GM23338 (cell line): ENCODE measurements around the gene BEND2. TPM values are rescaled to one million over a fixed set of nuclear protein-coding genes. Genes with fewer than 3 reads are reported as not detected.

ENCODE experiments used
- ATAC-seq: fragments of 200-7000 bp; cut with Tn5 transposase; 3 replicates; pipeline ENCODE4 v1.9.1; 2020
- DNase-seq: peaks from one replicate; pipeline ENCODE4 v3.0.0-alpha.2; 2015; ENCODE audit warnings: low spot score
- H2AFZ ChIP-seq: fragments of 200-600 bp; sonication (generic); 2 replicates; pipeline ENCODE4 v1.8.0; 2016; ENCODE audit warnings: antibody characterized with exemption, mild to moderate bottlenecking, moderate library complexity
- H3F3A ChIP-seq: fragments of 200-600 bp; sonication (generic); replicated peaks from 2 replicates; pipeline ENCODE4 v1.8.0; 2017; ENCODE audit warnings: antibody characterized with exemption, mixed run types, low read depth
- H3K27ac ChIP-seq: fragments of 200-600 bp; sonication (generic); 2 replicates; pipeline ENCODE4 v1.6.1; 2016; ENCODE audit warnings: low read depth
- H3K27me3 ChIP-seq: fragments of 200-600 bp; sonication (generic); 2 replicates; pipeline ENCODE4 v1.8.0; 2016; ENCODE audit warnings: mild to moderate bottlenecking, mixed run types, moderate library complexity; ENCODE audit not compliant: insufficient read depth
- H3K36me3 ChIP-seq: fragments of 200-600 bp; sonication (generic); 2 replicates; pipeline ENCODE4 v1.8.0; 2016; ENCODE audit warnings: mild to moderate bottlenecking; ENCODE audit not compliant: insufficient read depth
- H3K4me1 ChIP-seq: fragments of 200-600 bp; sonication (generic); 2 replicates; pipeline ENCODE4 v1.8.0; 2016; ENCODE audit warnings: mild to moderate bottlenecking, moderate library complexity; ENCODE audit not compliant: insufficient read depth
- H3K4me2 ChIP-seq: fragments of 200-600 bp; sonication (generic); 2 replicates; pipeline ENCODE4 v1.7.1; 2017; ENCODE audit warnings: mixed run types
- H3K4me3 ChIP-seq: fragments of 200-600 bp; sonication (generic); 2 replicates; pipeline ENCODE4 v1.6.1; 2016; ENCODE audit warnings: mixed run types
- H3K79me2 ChIP-seq: fragments of 200-600 bp; sonication (generic); replicated peaks from 2 replicates; pipeline ENCODE4 v1.8.0; 2017; ENCODE audit warnings: mild to moderate bottlenecking; ENCODE audit not compliant: insufficient read depth
- H3K9me2 ChIP-seq: fragments of 200-600 bp; sonication (generic); 2 replicates; pipeline ENCODE4 v1.8.0; 2017; ENCODE audit not compliant: insufficient read depth
- H4K20me1 ChIP-seq: fragments of 200-600 bp; sonication (generic); replicated peaks from 2 replicates; pipeline ENCODE4 v1.8.0; 2017; ENCODE audit warnings: mild to moderate bottlenecking; ENCODE audit not compliant: insufficient read depth
- H3K27ac Mint-ChIP-seq: 2 replicates; pipeline ENCODE4 v1.8.0; 2020; ENCODE audit warnings: inconsistent platforms, mild to moderate bottlenecking, moderate library complexity, mixed read lengths
- H3K27me3 Mint-ChIP-seq: 3 replicates; pipeline ENCODE4 v1.8.0; 2022; ENCODE audit warnings: low read depth, mild to moderate bottlenecking, moderate library complexity, mixed read lengths, inconsistent platforms; ENCODE audit not compliant: insufficient read depth, poor library complexity
- H3K36me3 Mint-ChIP-seq: 3 replicates; pipeline ENCODE4 v1.8.0; 2021; ENCODE audit warnings: low read depth, mild to moderate bottlenecking, inconsistent platforms, moderate library complexity, mixed read lengths
- H3K4me1 Mint-ChIP-seq: 3 replicates; pipeline ENCODE4 v1.8.0; 2020; ENCODE audit warnings: mild to moderate bottlenecking, inconsistent platforms, mixed read lengths
- H3K4me3 Mint-ChIP-seq: 3 replicates; pipeline ENCODE4 v1.8.0; 2021; ENCODE audit warnings: moderate library complexity, mild to moderate bottlenecking, inconsistent platforms, mixed read lengths
- H3K9me3 Mint-ChIP-seq: 3 replicates; pipeline ENCODE4 v1.8.0; 2020; ENCODE audit warnings: moderate library complexity, mild to moderate bottlenecking, inconsistent platforms, mixed read lengths
- CREB1 ChIP-seq: fragments of 250-450 bp; sonication (Bioruptor Pico); IDR thresholded peaks from 2 replicates; pipeline ENCODE4 v1.5.0; 2020; ENCODE audit warnings: low read depth, mild to moderate bottlenecking, moderate library complexity
- ETS1 ChIP-seq: IDR thresholded peaks from 2 replicates; pipeline ENCODE4 v1.6.1; 2016; ENCODE audit warnings: antibody characterized with exemption
- EZH2phosphoT487 ChIP-seq: fragments of 200-600 bp; sonication (generic); IDR thresholded peaks from one replicate; pipeline ENCODE4 v1.8.1; 2018; ENCODE audit warnings: antibody characterized with exemption; ENCODE audit not compliant: unreplicated experiment
- JUNB ChIP-seq: IDR thresholded peaks from one replicate; pipeline ENCODE4 v1.6.1; 2016; ENCODE audit warnings: antibody characterized with exemption; ENCODE audit not compliant: unreplicated experiment
- NANOG ChIP-seq: IDR thresholded peaks from 2 replicates; pipeline ENCODE4 v1.6.1; 2016; ENCODE audit warnings: antibody characterized with exemption, borderline replicate concordance
- POLR2AphosphoS5 ChIP-seq: IDR thresholded peaks from 2 replicates; pipeline ENCODE4 v1.6.1; 2016; ENCODE audit warnings: antibody characterized with exemption, low read depth
- REST ChIP-seq: IDR thresholded peaks from one replicate; pipeline ENCODE4 v1.6.1; 2018; ENCODE audit warnings: antibody characterized with exemption; ENCODE audit not compliant: unreplicated experiment
- STAT1 ChIP-seq: IDR thresholded peaks from one replicate; pipeline ENCODE4 v1.6.1; 2016; ENCODE audit warnings: antibody characterized with exemption; ENCODE audit not compliant: unreplicated experiment
- ZNF114 ChIP-seq: fragments of 250-450 bp; sonication (Bioruptor Pico); IDR thresholded peaks from 2 replicates; pipeline ENCODE4 v1.5.0; 2020; ENCODE audit warnings: mild to moderate bottlenecking, moderate library complexity
- ZNF331 ChIP-seq: fragments of 250-450 bp; sonication (Bioruptor Pico); IDR thresholded peaks from 2 replicates; pipeline ENCODE4 v1.5.0; 2020; ENCODE audit warnings: low read depth, mild to moderate bottlenecking, moderate library complexity
- polyA plus RNA-seq: library from polyadenylated mRNA; unstranded; fragments of >200 nt; fragmentation: Nextera tagmentation; extraction: Ambion mirVana; gene quantifications from 2 replicates; pipeline ENCODE4 v1.2.1, GENCODE V29; 2016
- total RNA-seq: library from RNA; depleted of rRNA; stranded (reverse); fragments of >200 nt; shearing (Covaris generic); gene quantifications from 2 replicates; pipeline ENCODE4 v1.2.3, GENCODE V29; 2014
- TF ChIP-seq, protein P1 (sequence below): fragments of 250-450 bp; sonication (Bioruptor Pico); IDR thresholded peaks from 2 replicates; pipeline ENCODE4 v1.5.0; 2020; ENCODE audit warnings: mild to moderate bottlenecking, moderate library complexity
- TF ChIP-seq, protein P2 (sequence below), 2 experiments: fragments of 200-600 bp in 1 of 2; sonication (generic) in 1 of 2; conservative IDR thresholded peaks; 2 replicates each; pipeline versions ENCODE4 v1.5.1 to v1.6.1; 2016 to 2017; ENCODE audit warnings: antibody characterized with exemption in 2 of 2, low read depth in 2 of 2, mild to moderate bottlenecking in 2 of 2, moderate library complexity in 1 of 2

The BEND2 gene
- total and polyA plus RNA-seq, 2 experiments from 2014 or later, result not detected

DNA sequence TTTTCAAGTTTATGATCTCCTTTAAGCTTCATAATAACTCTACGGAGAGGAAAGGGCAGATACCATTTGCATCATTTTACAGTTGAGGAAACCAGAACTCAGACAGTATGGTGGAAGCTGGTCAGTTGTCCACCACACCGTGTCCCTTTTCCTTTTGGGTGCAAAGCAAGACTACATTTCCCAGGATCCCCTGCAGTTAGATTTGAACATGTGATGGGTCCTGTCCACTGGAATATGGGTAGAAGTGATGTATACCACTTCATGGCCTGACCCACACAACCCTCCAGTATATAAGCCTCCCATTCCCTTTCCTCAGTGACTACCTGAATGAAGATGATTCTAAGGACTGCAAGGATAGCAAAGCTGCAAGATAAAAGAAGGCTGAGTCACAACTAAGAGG is 74.7 kb downstream of the BEND2 start (continued):
- TF ChIP-seq, protein P1, sequence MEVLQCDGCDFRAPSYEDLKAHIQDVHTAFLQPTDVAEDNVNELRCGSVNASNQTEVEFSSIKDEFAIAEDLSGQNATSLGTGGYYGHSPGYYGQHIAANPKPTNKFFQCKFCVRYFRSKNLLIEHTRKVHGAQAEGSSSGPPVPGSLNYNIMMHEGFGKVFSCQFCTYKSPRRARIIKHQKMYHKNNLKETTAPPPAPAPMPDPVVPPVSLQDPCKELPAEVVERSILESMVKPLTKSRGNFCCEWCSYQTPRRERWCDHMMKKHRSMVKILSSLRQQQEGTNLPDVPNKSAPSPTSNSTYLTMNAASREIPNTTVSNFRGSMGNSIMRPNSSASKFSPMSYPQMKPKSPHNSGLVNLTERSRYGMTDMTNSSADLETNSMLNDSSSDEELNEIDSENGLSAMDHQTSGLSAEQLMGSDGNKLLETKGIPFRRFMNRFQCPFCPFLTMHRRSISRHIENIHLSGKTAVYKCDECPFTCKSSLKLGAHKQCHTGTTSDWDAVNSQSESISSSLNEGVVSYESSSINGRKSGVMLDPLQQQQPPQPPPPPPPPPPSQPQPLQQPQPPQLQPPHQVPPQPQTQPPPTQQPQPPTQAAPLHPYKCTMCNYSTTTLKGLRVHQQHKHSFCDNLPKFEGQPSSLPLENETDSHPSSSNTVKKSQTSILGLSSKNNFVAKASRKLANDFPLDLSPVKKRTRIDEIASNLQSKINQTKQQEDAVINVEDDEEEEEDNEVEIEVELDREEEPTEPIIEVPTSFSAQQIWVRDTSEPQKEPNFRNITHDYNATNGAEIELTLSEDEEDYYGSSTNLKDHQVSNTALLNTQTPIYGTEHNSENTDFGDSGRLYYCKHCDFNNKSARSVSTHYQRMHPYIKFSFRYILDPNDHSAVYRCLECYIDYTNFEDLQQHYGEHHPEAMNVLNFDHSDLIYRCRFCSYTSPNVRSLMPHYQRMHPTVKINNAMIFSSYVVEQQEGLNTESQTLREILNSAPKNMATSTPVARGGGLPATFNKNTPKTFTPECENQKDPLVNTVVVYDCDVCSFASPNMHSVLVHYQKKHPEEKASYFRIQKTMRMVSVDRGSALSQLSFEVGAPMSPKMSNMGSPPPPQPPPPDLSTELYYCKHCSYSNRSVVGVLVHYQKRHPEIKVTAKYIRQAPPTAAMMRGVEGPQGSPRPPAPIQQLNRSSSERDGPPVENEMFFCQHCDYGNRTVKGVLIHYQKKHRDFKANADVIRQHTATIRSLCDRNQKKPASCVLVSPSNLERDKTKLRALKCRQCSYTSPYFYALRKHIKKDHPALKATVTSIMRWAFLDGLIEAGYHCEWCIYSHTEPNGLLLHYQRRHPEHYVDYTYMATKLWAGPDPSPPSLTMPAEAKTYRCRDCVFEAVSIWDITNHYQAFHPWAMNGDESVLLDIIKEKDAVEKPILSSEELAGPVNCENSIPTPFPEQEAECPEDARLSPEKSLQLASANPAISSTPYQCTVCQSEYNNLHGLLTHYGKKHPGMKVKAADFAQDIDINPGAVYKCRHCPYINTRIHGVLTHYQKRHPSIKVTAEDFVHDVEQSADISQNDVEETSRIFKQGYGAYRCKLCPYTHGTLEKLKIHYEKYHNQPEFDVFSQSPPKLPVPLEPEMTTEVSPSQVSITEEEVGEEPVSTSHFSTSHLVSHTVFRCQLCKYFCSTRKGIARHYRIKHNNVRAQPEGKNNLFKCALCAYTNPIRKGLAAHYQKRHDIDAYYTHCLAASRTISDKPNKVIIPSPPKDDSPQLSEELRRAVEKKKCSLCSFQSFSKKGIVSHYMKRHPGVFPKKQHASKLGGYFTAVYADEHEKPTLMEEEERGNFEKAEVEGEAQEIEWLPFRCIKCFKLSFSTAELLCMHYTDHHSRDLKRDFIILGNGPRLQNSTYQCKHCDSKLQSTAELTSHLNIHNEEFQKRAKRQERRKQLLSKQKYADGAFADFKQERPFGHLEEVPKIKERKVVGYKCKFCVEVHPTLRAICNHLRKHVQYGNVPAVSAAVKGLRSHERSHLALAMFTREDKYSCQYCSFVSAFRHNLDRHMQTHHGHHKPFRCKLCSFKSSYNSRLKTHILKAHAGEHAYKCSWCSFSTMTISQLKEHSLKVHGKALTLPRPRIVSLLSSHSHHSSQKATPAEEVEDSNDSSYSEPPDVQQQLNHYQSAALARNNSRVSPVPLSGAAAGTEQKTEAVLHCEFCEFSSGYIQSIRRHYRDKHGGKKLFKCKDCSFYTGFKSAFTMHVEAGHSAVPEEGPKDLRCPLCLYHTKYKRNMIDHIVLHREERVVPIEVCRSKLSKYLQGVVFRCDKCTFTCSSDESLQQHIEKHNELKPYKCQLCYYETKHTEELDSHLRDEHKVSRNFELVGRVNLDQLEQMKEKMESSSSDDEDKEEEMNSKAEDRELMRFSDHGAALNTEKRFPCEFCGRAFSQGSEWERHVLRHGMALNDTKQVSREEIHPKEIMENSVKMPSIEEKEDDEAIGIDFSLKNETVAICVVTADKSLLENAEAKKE (CRISPR knock-in tag), result no peak
- no peak for TF ChIP-seq CREB1 (CRISPR knock-in tag)
- TF ChIP-seq, protein P2, sequence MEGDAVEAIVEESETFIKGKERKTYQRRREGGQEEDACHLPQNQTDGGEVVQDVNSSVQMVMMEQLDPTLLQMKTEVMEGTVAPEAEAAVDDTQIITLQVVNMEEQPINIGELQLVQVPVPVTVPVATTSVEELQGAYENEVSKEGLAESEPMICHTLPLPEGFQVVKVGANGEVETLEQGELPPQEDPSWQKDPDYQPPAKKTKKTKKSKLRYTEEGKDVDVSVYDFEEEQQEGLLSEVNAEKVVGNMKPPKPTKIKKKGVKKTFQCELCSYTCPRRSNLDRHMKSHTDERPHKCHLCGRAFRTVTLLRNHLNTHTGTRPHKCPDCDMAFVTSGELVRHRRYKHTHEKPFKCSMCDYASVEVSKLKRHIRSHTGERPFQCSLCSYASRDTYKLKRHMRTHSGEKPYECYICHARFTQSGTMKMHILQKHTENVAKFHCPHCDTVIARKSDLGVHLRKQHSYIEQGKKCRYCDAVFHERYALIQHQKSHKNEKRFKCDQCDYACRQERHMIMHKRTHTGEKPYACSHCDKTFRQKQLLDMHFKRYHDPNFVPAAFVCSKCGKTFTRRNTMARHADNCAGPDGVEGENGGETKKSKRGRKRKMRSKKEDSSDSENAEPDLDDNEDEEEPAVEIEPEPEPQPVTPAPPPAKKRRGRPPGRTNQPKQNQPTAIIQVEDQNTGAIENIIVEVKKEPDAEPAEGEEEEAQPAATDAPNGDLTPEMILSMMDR (conservative IDR thresholded peaks at IDR 0.05; ENCODE audit: low read depth in 2 of 2), result no peak

- H3K27me3 ChIP-seq, result no peaks in the 10 kb centered on the region
- H3F3A ChIP-seq, result no peaks in the 10 kb centered on the region
- H3K27ac Mint-ChIP-seq, result no peak overlapping the region
- H3K9me2 ChIP-seq, result no peaks in the 10 kb centered on the region
- no peaks in the 10 kb centered on the region for H3K27me3 Mint-ChIP-seq
- no peak overlapping the region for H2AFZ ChIP-seq
- no peaks in the 10 kb centered on the region for H4K20me1 ChIP-seq
- H3K4me2 ChIP-seq, result no peak overlapping the region
- H3K79me2 ChIP-seq, result no peaks in the 10 kb centered on the region
- no peaks in the 10 kb centered on the region for H3K36me3 Mint-ChIP-seq
- H3K4me3 ChIP-seq, result no peak overlapping the region
- ATAC-seq, result no peak
- no peak overlapping the region for H3K4me3 Mint-ChIP-seq
- no peaks in the 10 kb centered on the region for H3K36me3 ChIP-seq
- H3K9me3 Mint-ChIP-seq, result no peaks in the 10 kb centered on the region; the same call in 2 of the 3 replicates
- no peak for DNase-seq
- no peaks in the 10 kb centered on the region for H3K4me1 ChIP-seq
- no peak overlapping the region for H3K27ac ChIP-seq
- H3K4me1 Mint-ChIP-seq, result no peaks in the 10 kb centered on the region
- TF ChIP-seq NANOG (no peak), JUNB (no peak), POLR2AphosphoS5 (no peak), STAT1 (no peak), ZNF331 (CRISPR knock-in tag) (no peak), REST (no peak), ETS1 (no peak), ZNF114 (CRISPR knock-in tag) (no peak), EZH2phosphoT487 (no peak), CREB1 (CRISPR knock-in tag) (no peak)
These were observed 83.9 kb downstream of the BEND2 start for GRCh38 chrX:18136816-18137215.
